ENCODE measurements around the gene VAMP1. TPM values are rescaled to one million over a fixed set of nuclear protein-coding genes. Genes with fewer than 3 reads are reported as not detected.

Gene VAMP1
- total RNA-seq, 1 experiment from 2014 or later = 10.3 TPM

- Histone ChIP-seq H4K8ac (replicated peaks; ENCODE audit: insufficient read length, low read depth, low read length) (no peak overlapping the region), H3K27me3 (ENCODE audit: insufficient read depth, low read length) (no peaks in the 10 kb centered on the region; the same call in 1 of the 2 replicates), H3K79me2 (ENCODE audit: insufficient read depth, low read length) (no peaks in the 10 kb centered on the region), H4K20me1 (ENCODE audit: control insufficient read depth, insufficient read depth, insufficient read length) (no peaks in the 10 kb centered on the region), H4K91ac (ENCODE audit: insufficient read length, low read depth, low read length) (no peak overlapping the region), H2AK5ac (ENCODE audit: insufficient read length, low read length) (no peak overlapping the region), H3K23ac (ENCODE audit: insufficient read length, low read depth, low read length) (no peak overlapping the region), H3K23me2 (ENCODE audit: insufficient read length, low read depth, low read length, poor library complexity, severe bottlenecking) (no peaks in the 10 kb centered on the region), H3K4ac (ENCODE audit: low read depth, low read length) (no peak overlapping the region), H3K56ac (ENCODE audit: insufficient read length, low read depth, low read length) (no peak overlapping the region), H2BK20ac (ENCODE audit: low read depth, low read length, poor library complexity, severe bottlenecking) (no peak overlapping the region), H3K4me1 (ENCODE audit: insufficient read depth, low read length) (no peaks in the 10 kb centered on the region), H3K9me3 (ENCODE audit: control insufficient read depth, low read depth, low read length) (no peaks in the 10 kb centered on the region), H2BK120ac (ENCODE audit: low read depth, low read length, poor library complexity, severe bottlenecking) (no peak overlapping the region), H3K18ac (ENCODE audit: insufficient read length, low read depth, low read length) (no peak overlapping the region), H3K14ac (ENCODE audit: insufficient read depth, low read length) (no peak overlapping the region), H3K79me1 (ENCODE audit: insufficient read depth, low read depth, low read length, poor library complexity, severe bottlenecking) (no peaks in the 10 kb centered on the region), H3T11ph (ENCODE audit: low read length) (no peak overlapping the region), H2BK12ac (ENCODE audit: insufficient read length, low read depth, low read length) (no peak overlapping the region), H2BK15ac (ENCODE audit: low read depth, low read length) (no peak overlapping the region), H3K4me2 (ENCODE audit: insufficient read depth, insufficient read length, low read length) (no peak overlapping the region), H4K5ac (ENCODE audit: insufficient read length, low read depth, low read length) (no peak overlapping the region), H2AFZ (ENCODE audit: low read length) (no peak overlapping the region), H2BK5ac (ENCODE audit: insufficient read length, low read length) (no peak overlapping the region), H3K9ac (ENCODE audit: extremely low read depth, insufficient read length, low read length) (no peak overlapping the region), H3K27ac (ENCODE audit: insufficient read length, low read depth, low read length) (no peak overlapping the region)
- TF ChIP-seq, protein P1, sequence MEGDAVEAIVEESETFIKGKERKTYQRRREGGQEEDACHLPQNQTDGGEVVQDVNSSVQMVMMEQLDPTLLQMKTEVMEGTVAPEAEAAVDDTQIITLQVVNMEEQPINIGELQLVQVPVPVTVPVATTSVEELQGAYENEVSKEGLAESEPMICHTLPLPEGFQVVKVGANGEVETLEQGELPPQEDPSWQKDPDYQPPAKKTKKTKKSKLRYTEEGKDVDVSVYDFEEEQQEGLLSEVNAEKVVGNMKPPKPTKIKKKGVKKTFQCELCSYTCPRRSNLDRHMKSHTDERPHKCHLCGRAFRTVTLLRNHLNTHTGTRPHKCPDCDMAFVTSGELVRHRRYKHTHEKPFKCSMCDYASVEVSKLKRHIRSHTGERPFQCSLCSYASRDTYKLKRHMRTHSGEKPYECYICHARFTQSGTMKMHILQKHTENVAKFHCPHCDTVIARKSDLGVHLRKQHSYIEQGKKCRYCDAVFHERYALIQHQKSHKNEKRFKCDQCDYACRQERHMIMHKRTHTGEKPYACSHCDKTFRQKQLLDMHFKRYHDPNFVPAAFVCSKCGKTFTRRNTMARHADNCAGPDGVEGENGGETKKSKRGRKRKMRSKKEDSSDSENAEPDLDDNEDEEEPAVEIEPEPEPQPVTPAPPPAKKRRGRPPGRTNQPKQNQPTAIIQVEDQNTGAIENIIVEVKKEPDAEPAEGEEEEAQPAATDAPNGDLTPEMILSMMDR (conservative IDR thresholded peaks at IDR 0.05) = no peak
- Mint-ChIP-seq H3K27me3 (ENCODE audit: low read depth) (no peaks in the 10 kb centered on the region), H3K27ac (no peak overlapping the region), H3K9me3 (no peaks in the 10 kb centered on the region), H3K4me3 (no peak overlapping the region), H3K36me3 (ENCODE audit: insufficient read depth in 1 of 3, low read depth in 3 of 3) (no peaks in the 10 kb centered on the region; a peak in 1 of 7 replicates), H3K4me1 (peaks cover 8 to 21% of the 10 kb centered on the region in 2 experiments)
- DNase-seq = no peak
- WGBS (ENCODE audit: extremely low coverage, insufficient read length, low lambda C conversion rate) = no CpG with 5 or more reads among the region's 9 CpGs
These were observed 27.6 kb downstream of the VAMP1 start for GRCh38 chr12:6442836-6443235.

Measured in H9 (cell line).